Activated CD8-positive, alpha-beta memory T cell treated with anti-CD3 and anti-CD28 coated beads for 1 hour (primary cell): Measurements from ENCODE around the gene SH3RF1.
"Not testable (repeated sequence)": the region's sequence is repeated elsewhere in the genome, so short reads cannot be mapped to it uniquely, and the experiment has no call there.

Source experiments
- DNase-seq, 2 donors: peaks; one replicate each; pipeline ENCODE4 v3.0.0-alpha.2; 2020; ENCODE audit warnings: low read depth in 1 of 2; ENCODE audit errors: extremely low read depth in 1 of 2

SH3RF1 gene

GRCh38 chr4:169202878-169203277 lies 67.9 kb downstream of the SH3RF1 start:
- DNase-seq = no peak

GRCh38 chr4:169202145-169202699 lies 68.5 kb downstream of the SH3RF1 start:
- no peak for DNase-seq

- DNase-seq = no peak
Observed at GRCh38 chr4:169201222-169202144, 69.3 kb downstream of the SH3RF1 start.

- DNase-seq = no peak
Observed at GRCh38 chr4:169200361-169201030, 70.3 kb downstream of the SH3RF1 start.

GRCh38 chr4:169199184-169199583 lies 71.6 kb downstream of the SH3RF1 start:
- no peak for DNase-seq

GRCh38 chr4:169198167-169198566 lies 72.6 kb downstream of the SH3RF1 start:
- DNase-seq = no peak

- DNase-seq = not testable (repeated sequence)
Observed at GRCh38 chr4:169197206-169197605, 73.5 kb downstream of the SH3RF1 start.

- no peak for DNase-seq
Observed at GRCh38 chr4:169195032-169195431, 75.7 kb downstream of the SH3RF1 start.

- not testable (repeated sequence) for DNase-seq
Observed at GRCh38 chr4:169189968-169190367, 80.8 kb downstream of the SH3RF1 start.

- DNase-seq = no peak
Observed at GRCh38 chr4:169189372-169189771, 81.4 kb downstream of the SH3RF1 start.

- DNase-seq = no peak
Observed at GRCh38 chr4:169188204-169188603, 82.6 kb downstream of the SH3RF1 start.

- no peak for DNase-seq
Observed at GRCh38 chr4:169185133-169185956, 85.4 kb downstream of the SH3RF1 start.

- no peak for DNase-seq
Observed at GRCh38 chr4:169184686-169185085, 86.1 kb downstream of the SH3RF1 start.

GRCh38 chr4:169184236-169184635 lies 86.5 kb downstream of the SH3RF1 start:
- no peak for DNase-seq

- no peak for DNase-seq
Observed at GRCh38 chr4:169183581-169183980, 87.2 kb downstream of the SH3RF1 start.

- DNase-seq = no peak
Observed at GRCh38 chr4:169179609-169180521, 90.9 kb downstream of the SH3RF1 start.

GRCh38 chr4:169178092-169178491 lies 92.7 kb downstream of the SH3RF1 start:
- DNase-seq = not testable (repeated sequence)

GRCh38 chr4:169175476-169175875 lies 95.3 kb downstream of the SH3RF1 start:
- DNase-seq = no peak

- DNase-seq = no peak
Observed at GRCh38 chr4:169175035-169175434, 95.7 kb downstream of the SH3RF1 start.

- DNase-seq = no peak
Observed at GRCh38 chr4:169174247-169174646, 96.5 kb downstream of the SH3RF1 start.
